K562 (cell line): ENCODE data around the gene PBX4. TPM values are rescaled to one million over a fixed set of nuclear protein-coding genes. Genes with fewer than 3 reads are reported as not detected.

Source experiments
- ATAC-seq: fragments of 200-7000 bp; cut with Tn5 transposase; 3 replicates; pipeline ENCODE4 v1.9.1; 2020; ENCODE audit warnings: moderate library complexity
- BruUV-seq: library from RNA; stranded (reverse); fragments of 400-500 nt; replicated peaks from 2 replicates; lab custom pipeline; 2021; lab: Mats Ljungman, UMichigan
- CTCF ChIA-PET: fragments of 300-600 bp; formaldehyde crosslinking; extraction: SDS; loops from one replicate; lab custom pipeline; 2021; ENCODE audit warnings: low intra/inter-chr PET ratio; lab: Yijun Ruan, JAX
- POLR2A ChIA-PET: fragments of 300-600, 350-650 bp; sonication (Branson Sonifier 250); formaldehyde crosslinking; extraction: SDS; loops from one replicate; lab custom pipeline; 2021; ENCODE audit warnings: antibody characterized with exemption, inconsistent platforms; lab: Yijun Ruan, JAX
- DNase-seq, 4 experiments: peaks; one replicate each; pipeline versions ENCODE4 v3.0.0 to v3.0.0-alpha.2; 2011 to 2018; ENCODE audit warnings: low spot score in 3 of 4, mixed read lengths in 3 of 4; ENCODE audit errors: extremely low read depth in 1 of 4
- FAIRE-seq: peaks from 2 replicates; lab custom pipeline; 2011; peaks lifted over from hg19 to GRCh38; lab: Jason Lieb, UNC
- H2AFZ ChIP-seq: 2 replicates; pipeline ENCODE4 v1.6.0; 2011; ENCODE audit warnings: low read depth, low read length, control low read depth, inconsistent platforms
- H3K27ac ChIP-seq: fragments of 200-600 bp; 3 replicates; pipeline ENCODE4 v1.8.0; 2011; ENCODE audit warnings: low read depth, mild to moderate bottlenecking, control low read depth, inconsistent platforms, low read length, moderate library complexity, mixed read lengths; ENCODE audit errors: extremely low read depth
- H3K27me3 ChIP-seq, 2 experiments: fragments of 300-600 bp in 1 of 2; 2 replicates in 1 of 2; 3 replicates in 1 of 2; pipeline versions ENCODE4 v1.6.0 to v1.8.0; 2011; ENCODE audit warnings: inconsistent platforms in 2 of 2, low read length in 2 of 2, mild to moderate bottlenecking in 1 of 2, mixed read lengths in 1 of 2, moderate library complexity in 1 of 2; ENCODE audit not compliant: control insufficient read depth in 2 of 2, insufficient read depth in 2 of 2
- H3K36me3 ChIP-seq: fragments of 300-600 bp; 3 replicates; pipeline ENCODE4 v1.8.0; 2011; ENCODE audit warnings: mild to moderate bottlenecking, low read length, inconsistent platforms; ENCODE audit not compliant: control insufficient read depth, insufficient read depth
- H3K4me1 ChIP-seq, 2 experiments: fragments of 200-600 bp in 1 of 2; replicated peaks in 1 of 2; 2 replicates in 1 of 2; 3 replicates in 1 of 2; pipeline versions ENCODE4 v1.5.1 to v1.8.0; 2011; ENCODE audit warnings: inconsistent platforms in 2 of 2, low read length in 2 of 2, mild to moderate bottlenecking in 1 of 2, mixed read lengths in 1 of 2, moderate library complexity in 1 of 2; ENCODE audit not compliant: control insufficient read depth in 2 of 2, insufficient read depth in 2 of 2
- H3K4me2 ChIP-seq: 2 replicates; pipeline ENCODE4 v1.6.1; 2011; ENCODE audit warnings: low read length, control low read depth, inconsistent platforms, mixed read lengths; ENCODE audit not compliant: insufficient read depth
- H3K4me3 ChIP-seq: fragments of 200-600 bp; sonication (generic), shearing (Covaris generic); 2 replicates; pipeline ENCODE4 v1.5.1; 2016; ENCODE audit warnings: control low read depth, inconsistent platforms
- H3K79me2 ChIP-seq: fragments of 200-600 bp; 3 replicates; pipeline ENCODE4 v1.8.0; 2011; ENCODE audit warnings: low read length, inconsistent platforms; ENCODE audit not compliant: control insufficient read depth, insufficient read depth
- H3K9ac ChIP-seq, 2 experiments: 2 replicates each; pipeline versions ENCODE4 v1.6.0 to v1.6.1; 2011; ENCODE audit warnings: low read depth in 2 of 2, low read length in 2 of 2, control low read depth in 1 of 2, inconsistent platforms in 1 of 2, mild to moderate bottlenecking in 1 of 2, mixed read lengths in 1 of 2; ENCODE audit not compliant: insufficient read depth in 1 of 2
- H3K9me1 ChIP-seq: one replicate; pipeline ENCODE4 v1.6.0; 2011; ENCODE audit warnings: inconsistent platforms, mild to moderate bottlenecking, low read length, moderate library complexity; ENCODE audit not compliant: control insufficient read depth, insufficient read depth
- H3K9me3 ChIP-seq: replicated peaks from 2 replicates; pipeline ENCODE4 v1.5.1; 2011; ENCODE audit warnings: low read depth, low read length, inconsistent platforms; ENCODE audit not compliant: control insufficient read depth, insufficient read depth
- H4K20me1 ChIP-seq: replicated peaks from 2 replicates; pipeline ENCODE4 v1.6.1; 2011; ENCODE audit warnings: low read length, inconsistent platforms, mixed read lengths; ENCODE audit not compliant: control insufficient read depth, insufficient read depth
- GTF2F1 ChIP-seq: IDR thresholded peaks from 2 replicates; pipeline ENCODE4 v1.6.1; 2011; ENCODE audit warnings: low read depth, low read length, improper control_type of control experiment
- RBM14 ChIP-seq: fragments of 200-400 bp; formaldehyde crosslinking; IDR thresholded peaks from 2 replicates; pipeline ENCODE4 v1.6.1; 2018; ENCODE audit warnings: low read depth, mild to moderate bottlenecking, low read length, moderate library complexity, borderline replicate concordance; ENCODE audit not compliant: insufficient read depth
- RHOXF2B ChIP-seq: fragments of 250-450 bp; sonication (Bioruptor Pico); conservative IDR thresholded peaks from 2 replicates; pipeline ENCODE4 v1.5.1; 2021
- SMAD4 ChIP-seq: fragments of 250-450 bp; sonication (Bioruptor Pico); conservative IDR thresholded peaks from 2 replicates; pipeline ENCODE4 v1.8.0; 2021; ENCODE audit warnings: inconsistent platforms, mild to moderate bottlenecking, moderate library complexity
- SPI1 ChIP-seq: IDR thresholded peaks from 2 replicates; pipeline ENCODE4 v1.6.1; 2011; ENCODE audit warnings: low read depth, low read length, control low read depth, borderline replicate concordance
- YY1 ChIP-seq, 3 experiments: IDR thresholded peaks; 2 replicates each; pipeline ENCODE4 v1.6.1; 2011; ENCODE audit warnings: low read length in 2 of 3, mild to moderate bottlenecking in 2 of 3, moderate library complexity in 2 of 3, borderline replicate concordance in 1 of 3, control low read depth in 1 of 3, low read depth in 1 of 3; ENCODE audit not compliant: insufficient read depth in 3 of 3, insufficient replicate concordance in 2 of 3, control insufficient read depth in 1 of 3, insufficient read length in 1 of 3; ENCODE audit errors: extremely low read depth in 1 of 3
- ZNF830 ChIP-seq: fragments of 250-450 bp; sonication (Bioruptor Pico); IDR thresholded peaks from 2 replicates; pipeline ENCODE4 v1.5.0; 2021; ENCODE audit warnings: mild to moderate bottlenecking
- WGBS: fragments of 100-300 bp; shearing (Covaris generic); methylation state at CpG from one replicate; pipeline ENCODE4 v1.1.6; 2016; ENCODE audit warnings: low coverage, mixed read lengths; ENCODE audit not compliant: insufficient coverage; ENCODE audit errors: missing lambda C conversion rate; 5-methylcytosine and 5-hydroxymethylcytosine counted together
- in situ Hi-C: fragments of 300-500 bp; cut with MboI; formaldehyde crosslinking; loops from 4 replicates; pipeline ENCODE4 v1.15.0; 2018; ENCODE audit warnings: inconsistent platforms, mixed read lengths
- intact Hi-C: fragments of 100-400 bp; cut with micrococcal nuclease; formaldehyde crosslinking; loops from 2 replicates; pipeline ENCODE4 v1.14.2; 2022
- polyA plus RNA-seq, 8 experiments: library from polyadenylated mRNA; depleted of rRNA in 4 of 8; stranded (reverse) in 5 of 8; unstranded in 3 of 8; fragments of >200 nt; fragmentation: Nextera tagmentation in 2 of 8; fragmentation: Illumina TruSeq in 1 of 8; extraction: Ambion mirVana in 2 of 8; extraction: Trizol in 1 of 8; gene quantifications; 2 replicates each; pipeline versions ENCODE4 v1.2.1 to v1.2.3, GENCODE V29; 2011 to 2014; ENCODE audit warnings: inconsistent platforms in 1 of 8, missing spikeins in 1 of 8
- total RNA-seq, 7 experiments: library from RNA; depleted of rRNA in 6 of 7; stranded (reverse); fragments of >200 nt in 6 of 7; fragmentation: Illumina TruSeq in 2 of 7; extraction: Trizol in 2 of 7; gene quantifications; 2 replicates each; pipeline versions ENCODE4 v1.2.1 to v1.2.3, GENCODE V29; 2011 to 2021; ENCODE audit warnings: low replicate concordance in 1 of 7

The PBX4 gene
- total and polyA plus RNA-seq, 9 of the 15 experiments (the other 6 are each of a cell fraction or from before 2014, with no cell fraction given) = 0.11 to 3.8 (median 1.6) TPM; not detected in 1

- peak overlapping the region; percentile 95 to 96 for H3K9ac ChIP-seq
- no peaks in the 10 kb centered on the region for H3K27me3 ChIP-seq
- intact Hi-C loops (loop anchor here (10.0 kb wide), 1 partner anchor 73 kb away; the partner anchor contains the start of gene ZNF14), in situ Hi-C loops (no loop called here)
- no peaks in the 10 kb centered on the region for H3K9me1 ChIP-seq
- peak; percentile 4 for ATAC-seq
- peaks cover 36% of the 10 kb centered on the region for H3K79me2 ChIP-seq
- H2AFZ ChIP-seq = no peak overlapping the region
- 82% methylated on average over 18 of the region's 18 CpGs for WGBS
- ChIA-PET POLR2A (interaction anchor here (0.6 to 5.0 kb wide), 7 partner anchors 11 to 1140 kb away, joined by 3 to 40 read pairs (median 3); partner anchors contain the start of genes ELL and ZNF93), CTCF (no interaction called here)
- FAIRE-seq = peak; percentile 42
- H3K27ac ChIP-seq = peak overlapping the region; percentile 100; the same call in 2 of the 3 replicates
- peak overlapping the region; percentile 92; the same call in 1 of the 2 replicates for H3K4me3 ChIP-seq
- H3K36me3 ChIP-seq = peaks cover 47% of the 10 kb centered on the region
- DNase-seq = peak; percentile 25 to 51 (median 32)
- H3K4me2 ChIP-seq = peak overlapping the region; percentile 99
- peaks cover 10 to 36% of the 10 kb centered on the region in 2 experiments; a peak in 4 of 5 replicates for H3K4me1 ChIP-seq
- no peaks in the 10 kb centered on the region; the same call in 1 of the 2 replicates for H3K9me3 ChIP-seq
- H4K20me1 ChIP-seq = peaks cover 9% of the 10 kb centered on the region; the same call in 1 of the 2 replicates
- no peak for TF ChIP-seq SMAD4 (CRISPR knock-in tag)
- no peak for TF ChIP-seq GTF2F1
- no peak for TF ChIP-seq RHOXF2B (CRISPR knock-in tag)
- TF ChIP-seq SPI1 = peak; percentile 86; the same call in 1 of the 2 replicates
- TF ChIP-seq YY1 (IDR thresholded peaks at IDR 0.05; ENCODE audit: borderline replicate concordance in 1 of 3, control insufficient read depth in 1 of 3, extremely low read depth in 1 of 3, insufficient read depth in 3 of 3, insufficient read length in 1 of 3, insufficient replicate concordance in 2 of 3, low read depth in 1 of 3, low read length in 2 of 3) = peak in 1 of 3 experiments; percentile 51
- TF ChIP-seq ZNF830 (CRISPR knock-in tag) = no peak
- no peak for TF ChIP-seq RBM14
- no TSS peak for BruUV-seq
Observed at GRCh38 chr19:19661675-19662251, 43.3 kb upstream of the PBX4 start.
